Measurements from ENCODE around the gene MICOS13.

Gene MICOS13

DNA sequence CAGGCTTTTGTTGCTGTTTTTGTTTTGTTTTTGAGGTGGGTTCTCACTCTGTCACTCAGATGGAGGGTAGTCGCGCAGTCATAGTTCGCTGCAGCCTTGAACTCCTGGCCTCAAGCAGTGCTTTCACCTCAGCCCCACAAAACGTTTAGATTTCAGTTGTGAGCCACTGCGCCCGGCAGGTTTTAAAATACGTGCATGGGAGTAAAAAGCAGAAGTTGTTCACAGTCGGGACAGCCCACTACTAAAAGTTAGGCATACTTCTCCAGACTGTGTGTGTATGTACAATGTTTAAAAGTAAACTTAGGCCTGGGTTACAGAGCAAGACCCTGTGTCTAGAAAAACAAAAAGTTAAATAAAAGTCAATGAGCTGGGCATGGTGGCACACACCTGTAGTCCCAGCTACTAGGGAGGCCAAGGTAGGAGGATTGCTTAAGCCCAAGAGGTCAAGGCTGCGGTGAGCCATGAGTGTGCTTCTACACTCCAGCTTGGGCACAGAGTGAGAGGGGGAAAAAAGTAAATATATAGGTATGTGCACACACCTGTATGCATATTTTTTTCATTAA, 51.3 kb downstream of the MICOS13 start:
- no peak for DNase-seq (ENCODE audit: low read depth in 2 of 2, low spot score in 1 of 2)

DNA sequence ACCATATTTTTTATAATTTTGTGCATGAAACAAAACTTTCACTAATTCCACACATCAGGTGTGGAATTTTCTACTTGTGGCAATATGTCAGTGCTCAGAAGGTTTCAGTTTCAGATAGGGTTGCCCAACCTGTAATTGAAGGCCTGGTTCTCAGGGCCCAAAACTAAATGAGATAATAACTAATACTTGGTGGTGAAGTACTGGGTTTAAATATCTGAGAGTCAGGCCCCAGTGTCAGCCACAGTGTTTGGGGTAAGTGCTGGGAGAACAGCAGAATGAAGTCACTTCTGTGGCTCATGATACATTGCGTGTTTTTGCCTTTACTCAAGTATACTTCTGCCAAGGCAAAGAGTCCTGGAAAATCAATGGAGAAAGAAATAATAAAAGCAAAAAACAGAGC, 51.9 kb downstream of the MICOS13 start:
- DNase-seq (ENCODE audit: low read depth in 2 of 2, low spot score in 1 of 2): no peak
